ENCODE results near the gene ADGB.
A peak's percentile ranks its signal among the peaks of the same experiment; 100 is the strongest.
"Not testable (repeated sequence)": the region's sequence is repeated elsewhere in the genome, so short reads cannot be mapped to it uniquely, and the experiment has no call there.

Gene ADGB

DNA sequence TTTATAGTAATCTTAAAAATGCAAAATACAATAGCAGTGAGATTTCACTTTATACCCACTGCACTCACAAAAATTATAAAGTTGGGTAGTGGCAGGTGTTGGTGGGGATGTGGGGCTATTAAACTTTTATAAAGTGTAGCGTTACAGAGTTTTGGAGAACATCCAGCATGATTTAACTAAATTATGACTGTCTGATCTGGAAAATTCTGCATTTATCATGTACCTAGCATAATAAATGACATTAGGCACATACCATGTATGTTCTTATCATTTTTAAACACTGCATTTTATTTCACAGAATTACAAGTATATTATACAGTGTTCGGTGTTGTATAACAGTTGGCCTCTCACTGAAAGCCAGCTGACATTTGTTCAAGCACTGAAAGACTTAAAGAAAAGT is 169.9 kb downstream of the ADGB start:
- DNase-seq (ENCODE audit: low read depth in 3 of 3) = no peak

DNA sequence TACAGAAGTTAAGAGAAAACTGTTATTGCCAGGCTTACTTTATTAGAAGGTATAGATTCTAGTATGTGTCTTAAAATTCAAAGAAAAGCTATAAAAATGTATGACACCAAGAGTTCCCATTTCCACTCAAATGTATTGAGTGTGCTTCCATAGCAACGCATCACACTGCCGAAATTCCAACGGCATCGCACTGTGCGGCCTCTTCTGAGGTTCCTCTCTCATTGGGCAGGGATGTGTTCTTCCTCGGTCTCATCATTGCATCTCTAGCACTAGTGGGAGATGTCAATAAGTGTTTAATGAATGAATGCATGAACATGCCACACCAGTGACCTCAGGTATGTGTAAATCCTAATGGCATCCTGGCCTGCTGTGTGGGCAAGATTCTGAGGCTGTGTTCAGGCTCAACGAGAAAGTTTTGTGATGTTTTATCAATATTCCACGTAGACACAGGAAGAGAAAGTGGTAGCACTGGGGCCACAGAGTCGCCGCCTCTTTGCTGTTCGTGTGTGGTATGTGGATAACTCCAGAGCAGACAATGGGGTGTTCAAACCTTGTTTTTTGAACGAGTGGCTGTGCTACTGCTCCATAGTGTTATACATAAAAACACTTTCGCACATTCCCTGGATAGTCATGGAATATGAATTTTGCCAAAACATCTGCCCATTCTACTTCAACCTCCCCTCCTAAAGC is 171.6 kb downstream of the ADGB start:
- no peak for DNase-seq (ENCODE audit: low read depth in 3 of 3)

DNA sequence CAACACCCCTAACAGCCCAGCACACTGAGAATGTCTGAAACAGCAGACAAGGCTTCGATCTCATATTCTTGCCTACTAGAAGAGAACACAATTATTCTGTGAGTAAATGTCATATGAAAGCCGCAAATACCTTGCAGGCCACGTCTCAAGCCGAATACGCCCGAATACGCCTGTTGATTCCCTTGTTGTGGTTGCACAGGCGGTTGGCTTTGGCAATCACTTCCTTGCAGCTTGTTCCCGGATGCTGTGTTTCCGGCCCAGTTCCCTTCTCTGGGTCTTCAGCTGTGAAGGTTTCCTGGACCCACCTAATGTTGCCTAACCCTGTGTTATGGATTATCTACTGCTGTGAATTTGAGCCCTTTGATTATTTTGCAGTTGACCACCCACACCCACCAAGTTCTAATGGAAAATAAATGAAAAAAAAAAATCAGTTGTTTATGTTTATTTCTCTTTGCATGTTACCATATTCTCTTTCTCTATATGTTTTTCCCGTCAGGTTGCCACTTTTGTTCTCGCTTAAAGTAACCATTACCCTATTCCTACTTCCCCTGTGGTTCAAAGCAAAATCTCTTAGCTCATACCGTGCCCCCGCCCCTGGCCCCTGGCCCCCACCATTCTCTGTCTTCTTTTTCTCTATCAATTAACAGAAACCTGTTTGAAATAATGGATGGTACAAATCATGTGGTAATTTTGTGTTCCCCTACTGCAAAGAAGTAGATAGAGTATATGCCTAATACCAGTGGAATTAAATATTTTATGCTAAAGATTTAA is 172.4 kb downstream of the ADGB start:
- peak in 1 of 3 experiments; percentile 2 for DNase-seq (ENCODE audit: low read depth in 3 of 3)

DNA sequence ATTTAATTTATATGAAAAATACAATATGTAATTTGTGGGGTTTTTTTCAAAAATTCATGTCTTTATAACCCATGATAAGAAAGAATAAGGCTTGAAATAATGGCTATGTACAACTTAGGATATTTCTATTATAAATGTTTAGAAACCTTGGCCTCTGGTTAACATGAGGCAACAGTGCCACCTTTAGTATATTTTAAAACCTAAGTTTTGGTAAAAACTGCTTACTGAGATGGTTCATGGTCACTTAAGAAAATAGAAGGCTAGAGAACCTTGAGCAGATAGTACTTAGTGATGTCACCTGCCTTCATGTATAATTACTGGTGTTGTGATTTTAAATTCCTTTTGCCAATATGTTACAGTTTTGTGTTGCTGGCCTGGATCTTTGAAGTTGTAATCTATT is 176.4 kb downstream of the ADGB start:
- DNase-seq (ENCODE audit: low read depth in 3 of 3) = no peak

DNA sequence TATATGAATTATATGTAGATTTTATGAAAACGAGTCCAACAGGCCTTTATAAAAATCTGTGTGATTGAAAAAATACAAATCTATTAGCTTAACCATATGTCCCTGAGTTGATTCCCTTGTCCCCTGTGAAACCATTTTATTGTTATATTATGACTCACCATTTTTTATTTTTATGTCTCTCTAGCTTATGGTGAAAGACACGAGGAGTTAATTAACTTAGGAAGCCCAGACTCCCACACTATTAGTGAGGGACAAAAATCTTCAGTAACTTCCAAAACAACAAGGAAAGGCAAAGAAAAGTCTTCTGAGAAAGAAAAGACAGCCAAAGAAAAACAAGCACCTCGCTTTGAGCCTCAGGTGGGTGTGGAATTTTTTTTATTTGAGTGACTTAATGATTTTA is 183.1 kb downstream of the ADGB start:
- no peak for DNase-seq (ENCODE audit: low read depth in 3 of 3)

DNA sequence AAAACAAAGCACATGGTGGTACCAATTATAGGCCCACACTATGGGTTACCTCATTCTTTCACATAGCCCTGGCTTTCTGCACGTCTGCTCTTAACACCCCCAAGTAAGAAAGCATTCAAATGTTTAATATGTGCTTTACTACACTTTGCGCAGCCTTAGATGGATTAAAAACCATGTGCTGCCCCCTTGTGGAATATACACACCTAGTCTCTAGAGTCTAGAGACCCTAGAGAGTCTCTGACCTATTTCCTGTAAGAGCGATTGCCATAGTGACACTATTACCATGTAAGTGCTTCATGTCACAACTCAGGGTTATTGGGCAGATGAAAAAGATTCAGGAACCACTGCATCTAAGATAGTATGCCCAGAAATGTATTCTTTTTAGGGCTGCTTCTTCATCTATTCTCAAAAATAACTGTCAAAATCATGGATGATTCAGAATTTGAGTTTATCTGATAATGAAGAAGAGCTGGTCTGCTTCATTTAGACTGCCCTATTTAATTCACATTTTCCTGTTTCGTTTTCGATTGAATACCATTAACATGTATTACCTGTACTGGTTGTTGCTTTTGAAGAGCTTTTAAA is 186.3 kb downstream of the ADGB start:
- no peak for DNase-seq (ENCODE audit: low read depth in 3 of 3)

DNA sequence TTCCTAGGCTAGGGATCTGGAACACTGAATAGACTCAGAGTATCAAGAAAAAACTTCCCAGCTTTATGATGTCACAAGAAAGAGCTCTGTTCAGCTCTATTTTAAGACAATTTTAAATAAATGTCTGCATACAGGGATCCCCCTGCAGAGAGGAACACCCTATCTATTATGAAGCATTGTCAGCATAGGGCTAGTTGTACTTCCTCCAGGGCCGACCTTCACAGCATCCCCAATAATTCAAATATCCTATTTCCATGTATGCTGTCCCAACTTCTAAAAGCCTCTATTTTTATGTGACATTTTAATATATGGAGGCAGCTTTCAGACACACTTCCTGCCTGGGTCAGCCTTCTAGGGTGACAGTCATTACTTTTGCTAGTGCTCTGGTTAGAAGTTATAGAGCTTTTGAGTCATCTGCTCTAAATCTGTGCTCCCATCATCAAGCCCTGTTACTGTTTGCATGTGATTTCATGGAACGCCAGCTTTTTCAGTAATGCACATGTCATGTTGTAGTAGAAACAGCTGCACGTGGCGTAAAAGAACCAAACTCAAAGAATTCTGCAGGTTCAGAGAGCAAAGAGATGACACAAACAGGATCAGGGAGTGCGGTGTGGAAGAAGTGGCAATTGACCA is 189.2 kb downstream of the ADGB start:
- DNase-seq (ENCODE audit: low read depth in 3 of 3) = no peak

DNA sequence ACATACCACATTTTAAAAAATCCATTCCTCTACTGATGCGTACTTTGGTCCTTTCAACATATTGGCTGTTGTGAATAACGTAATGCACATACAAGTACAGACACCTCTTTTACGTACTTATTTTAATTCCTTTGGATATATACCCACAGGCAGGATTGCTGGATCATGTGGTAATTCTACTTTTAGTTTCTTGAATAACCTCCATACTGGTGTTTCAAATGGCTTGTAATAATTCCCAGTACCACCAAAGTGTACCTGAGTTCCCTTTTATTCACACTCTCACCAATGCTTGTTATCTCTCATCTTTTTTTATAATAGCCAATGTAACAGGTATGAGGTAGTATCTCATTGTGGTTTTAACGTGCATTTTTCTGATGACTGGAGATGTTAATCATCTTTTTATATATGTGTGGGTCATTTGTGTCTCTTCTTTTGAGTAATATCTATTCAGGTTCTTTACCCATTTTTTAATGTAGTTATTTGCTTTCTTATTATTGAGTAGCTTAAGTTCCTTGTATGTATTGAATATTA is 191.9 kb downstream of the ADGB start:
- DNase-seq (ENCODE audit: low read depth in 3 of 3) = no peak

DNA sequence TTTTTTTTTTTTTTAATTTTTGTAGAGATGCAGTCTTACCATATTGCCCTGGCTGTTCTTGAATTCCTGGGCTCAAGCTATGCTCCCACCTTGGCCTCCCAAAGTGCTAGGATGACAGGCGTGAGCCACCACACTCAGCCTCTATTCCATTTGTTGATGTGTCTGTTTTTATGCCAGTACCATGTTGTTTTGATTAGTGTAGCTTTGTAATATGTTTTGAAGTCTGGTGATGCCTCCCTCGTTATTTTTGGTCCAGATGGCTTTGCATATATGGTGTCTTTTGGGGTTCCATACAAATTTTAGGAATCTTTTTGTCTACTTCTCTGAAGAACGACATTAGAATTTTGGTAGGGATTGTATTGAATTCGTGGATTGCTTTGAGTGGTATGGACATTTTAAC is 193.2 kb downstream of the ADGB start:
- DNase-seq (ENCODE audit: low read depth in 3 of 3) = no peak

DNA sequence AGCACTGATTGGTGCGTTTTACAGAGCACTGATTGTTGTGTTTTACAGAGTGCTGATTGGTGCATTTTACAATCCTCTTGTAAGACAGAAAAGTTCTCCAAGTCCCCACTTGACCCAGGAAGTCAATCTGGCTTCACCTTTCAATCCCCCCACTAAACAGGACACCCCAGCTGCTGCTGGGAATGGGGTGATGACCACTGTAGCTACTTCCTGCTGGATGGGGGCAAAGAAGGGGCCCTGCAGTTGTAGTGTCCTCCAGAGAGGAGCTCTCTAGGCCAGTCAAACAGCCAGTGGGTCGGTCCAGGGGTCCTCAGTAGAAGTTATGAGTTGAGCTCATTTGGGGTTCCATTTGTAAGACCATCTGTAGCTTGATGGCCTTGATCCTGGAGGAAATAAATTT is 194.4 kb downstream of the ADGB start:
- not testable (repeated sequence) for DNase-seq (ENCODE audit: low read depth in 3 of 3)

DNA sequence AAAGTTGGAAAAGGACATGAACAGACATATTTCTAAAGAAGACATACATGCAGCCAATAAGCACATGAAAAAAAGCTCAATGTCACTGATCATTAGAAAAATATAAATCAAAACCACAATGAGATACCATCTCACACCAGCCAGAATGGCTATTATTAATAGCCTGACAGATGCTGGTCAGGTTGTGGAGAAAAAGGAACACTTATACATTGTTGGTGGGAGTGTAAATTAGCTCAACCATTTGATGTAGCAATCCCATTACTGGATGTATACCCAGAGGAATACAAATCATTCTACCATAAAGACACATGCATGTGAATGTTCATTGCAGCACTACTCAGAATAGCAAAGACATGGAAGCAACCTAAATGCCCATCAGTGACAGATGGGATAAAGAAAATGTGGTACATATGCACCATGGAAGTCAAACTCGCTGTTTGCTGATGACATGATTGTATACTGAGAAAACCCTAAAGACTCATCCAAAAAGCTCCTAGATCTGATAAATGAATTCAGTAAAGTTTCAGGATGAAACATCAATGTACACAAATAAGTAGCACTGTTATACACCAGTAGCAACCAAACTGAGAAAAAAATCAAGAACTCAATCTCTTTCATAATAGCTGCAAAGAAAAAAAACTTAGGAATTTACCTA is 196.8 kb downstream of the ADGB start:
- no peak for DNase-seq (ENCODE audit: low read depth in 3 of 3)

DNA sequence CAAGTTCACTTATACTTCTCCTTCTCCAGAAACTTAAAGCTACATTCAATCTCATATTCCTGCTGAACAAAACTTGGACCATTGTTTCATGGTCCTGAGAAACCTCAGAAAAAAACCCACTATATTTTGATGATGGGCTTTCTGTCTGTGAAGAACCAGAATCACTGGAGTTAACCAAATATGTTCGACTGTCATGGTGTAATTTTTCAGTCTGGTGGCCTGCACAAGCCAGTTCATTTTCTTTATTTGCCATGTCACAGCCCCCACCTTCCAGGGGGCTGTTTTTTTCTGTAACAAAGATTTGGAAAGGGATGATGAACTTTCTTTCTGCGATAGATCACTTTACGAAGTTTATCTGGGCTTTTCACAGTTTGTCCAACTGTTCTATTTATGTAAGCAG is 204.4 kb downstream of the ADGB start:
- DNase-seq (ENCODE audit: low read depth in 3 of 3) = not testable (repeated sequence)

DNA sequence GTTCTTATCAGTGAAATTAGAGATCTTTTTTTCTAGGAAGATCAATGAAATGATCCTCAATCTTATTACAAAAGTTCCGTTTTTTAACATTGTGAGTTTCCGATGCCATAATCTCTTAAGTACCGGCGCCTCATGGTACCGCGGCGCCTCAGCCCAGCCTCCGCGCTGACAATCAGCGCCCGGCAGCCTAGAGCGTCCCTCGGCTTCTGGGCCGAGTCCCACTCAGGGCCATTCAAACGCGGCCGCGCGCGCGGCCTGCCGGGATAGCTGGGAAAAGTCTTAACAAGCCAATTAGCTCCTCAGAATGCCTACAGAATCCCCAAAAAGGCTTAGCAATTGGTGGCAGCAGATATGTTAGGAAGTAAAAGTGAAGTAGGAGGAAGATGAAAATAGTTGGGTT is 204.8 kb downstream of the ADGB start:
- DNase-seq (ENCODE audit: low read depth in 3 of 3) = no peak

DNA sequence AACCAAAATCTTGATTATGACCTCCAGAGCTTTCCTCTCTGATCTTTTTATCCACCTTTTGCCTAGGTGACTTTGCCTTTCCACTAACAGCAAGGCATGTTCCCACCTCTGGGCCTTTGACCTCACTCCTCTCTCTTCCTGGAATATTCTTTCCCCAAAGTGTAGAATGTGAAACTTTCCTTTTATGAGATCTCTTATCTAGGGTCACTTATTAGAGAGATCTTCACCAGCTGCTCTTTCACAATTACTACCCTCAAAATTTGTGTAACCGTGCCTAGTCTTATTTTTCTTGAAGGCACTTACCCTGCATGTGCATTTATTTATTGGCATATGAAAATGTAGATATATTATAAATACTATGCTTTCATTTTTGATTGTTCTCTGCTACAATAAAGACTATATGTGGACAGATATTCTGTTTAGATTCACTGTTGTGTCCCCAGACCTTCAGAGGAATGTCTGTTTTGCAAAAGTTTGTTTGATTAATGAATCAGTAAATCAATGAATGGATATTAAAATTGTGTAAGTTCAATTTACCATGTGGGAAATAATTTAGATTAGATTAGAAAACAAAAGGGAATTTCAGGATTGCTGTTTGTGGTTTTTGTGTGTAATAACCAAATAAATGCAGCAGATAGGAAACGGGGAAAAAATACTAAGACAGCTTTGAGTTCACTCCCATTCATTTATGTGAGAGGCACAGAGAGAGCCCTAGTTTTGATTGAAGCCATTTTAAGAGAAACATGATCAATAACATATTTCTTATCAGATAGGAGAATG is 207.0 kb downstream of the ADGB start:
- no peak for DNase-seq (ENCODE audit: low read depth in 3 of 3)

DNA sequence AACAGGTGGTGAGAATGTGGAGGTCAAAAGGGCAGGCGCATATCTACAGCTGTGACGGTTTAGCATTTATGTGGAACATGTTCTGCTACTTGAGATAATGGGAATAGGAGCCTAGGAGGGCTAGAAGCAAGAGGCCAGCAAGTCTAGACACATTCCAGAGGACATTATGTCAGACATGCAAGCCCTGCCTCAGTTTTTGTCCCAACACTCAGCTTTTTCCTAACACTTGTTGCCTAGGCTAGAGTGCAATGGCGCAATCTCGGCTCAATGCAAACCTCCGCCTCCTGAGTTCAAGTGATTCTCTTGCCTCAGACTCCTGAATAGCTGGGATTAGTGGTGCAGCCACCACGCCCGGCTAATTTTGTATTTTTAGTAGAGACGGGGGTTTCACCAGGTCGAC is 210.2 kb downstream of the ADGB start:
- DNase-seq (ENCODE audit: low read depth in 3 of 3) = not testable (repeated sequence)

DNA sequence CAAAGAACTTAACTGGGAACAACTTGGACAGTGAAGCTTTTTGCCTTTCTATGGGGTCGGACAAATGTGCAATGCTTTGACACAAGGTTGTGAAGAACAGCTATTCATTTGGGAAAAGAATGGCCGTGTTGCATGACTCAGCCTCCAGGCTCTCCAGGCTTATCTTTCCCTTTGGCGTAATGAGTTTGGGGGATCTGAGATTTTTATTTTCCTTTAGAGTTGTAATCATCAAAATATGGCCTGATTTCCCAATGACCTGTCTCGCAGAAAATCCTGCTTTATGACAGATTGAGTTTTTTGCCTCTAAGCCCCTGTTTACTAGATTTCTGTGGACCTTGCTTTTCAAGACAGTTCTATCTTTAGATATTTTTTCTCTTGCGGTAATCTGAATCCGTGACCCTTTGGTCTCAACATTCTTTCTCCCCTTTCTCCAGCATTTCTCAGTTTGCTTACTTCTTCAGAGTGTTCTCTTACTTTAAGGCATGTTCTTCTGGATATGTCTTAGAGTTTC is 214.1 kb downstream of the ADGB start:
- not testable (repeated sequence) for DNase-seq (ENCODE audit: low read depth in 3 of 3)

DNA sequence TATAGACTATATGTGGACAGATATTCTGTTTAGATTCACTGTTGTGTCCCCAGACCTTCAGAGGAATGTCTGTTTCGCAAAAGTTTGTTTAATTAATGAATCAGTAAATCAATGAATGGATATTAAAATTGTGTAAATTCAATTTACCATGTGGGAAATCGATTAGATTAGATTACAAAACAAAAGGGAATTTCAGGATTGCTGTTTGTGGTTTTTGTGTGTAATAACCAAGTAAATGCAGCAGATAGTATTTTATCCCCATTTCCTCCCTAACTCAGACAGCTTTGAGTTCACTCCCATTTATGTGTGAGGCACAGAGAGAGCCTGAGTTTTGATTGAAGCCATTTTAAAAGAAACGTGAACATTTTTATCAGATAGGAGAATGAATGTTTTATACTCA is 214.8 kb downstream of the ADGB start:
- no peak for DNase-seq (ENCODE audit: low read depth in 3 of 3)

DNA sequence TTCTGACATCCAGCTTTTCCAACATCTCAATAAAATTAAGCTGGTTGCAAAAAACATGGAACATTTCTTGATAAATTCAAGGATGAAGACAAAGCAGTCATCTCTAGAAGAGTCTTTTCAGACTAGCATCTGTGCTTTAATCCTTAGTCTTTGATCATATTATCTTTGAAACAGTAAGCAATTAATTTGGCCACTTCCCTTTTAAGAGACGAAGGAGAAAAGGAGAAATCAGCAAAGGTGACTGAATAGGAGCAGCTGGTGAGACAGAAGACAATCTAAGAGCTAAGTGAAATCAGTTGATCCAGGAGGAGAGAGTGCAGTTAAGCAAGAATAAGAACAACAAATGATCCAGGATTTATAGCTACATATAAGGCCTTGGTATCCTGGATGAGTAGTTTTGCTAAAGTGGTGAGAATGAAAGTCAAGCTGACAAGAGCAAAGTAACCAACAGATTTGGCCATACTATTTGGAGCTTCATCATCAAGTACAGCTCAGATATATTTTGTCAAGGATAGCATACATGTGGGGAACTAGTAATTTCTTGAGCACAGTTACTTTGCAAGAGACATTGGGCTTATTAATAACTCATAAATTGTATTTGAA is 215.5 kb downstream of the ADGB start:
- DNase-seq (ENCODE audit: low read depth in 3 of 3) = no peak

DNA sequence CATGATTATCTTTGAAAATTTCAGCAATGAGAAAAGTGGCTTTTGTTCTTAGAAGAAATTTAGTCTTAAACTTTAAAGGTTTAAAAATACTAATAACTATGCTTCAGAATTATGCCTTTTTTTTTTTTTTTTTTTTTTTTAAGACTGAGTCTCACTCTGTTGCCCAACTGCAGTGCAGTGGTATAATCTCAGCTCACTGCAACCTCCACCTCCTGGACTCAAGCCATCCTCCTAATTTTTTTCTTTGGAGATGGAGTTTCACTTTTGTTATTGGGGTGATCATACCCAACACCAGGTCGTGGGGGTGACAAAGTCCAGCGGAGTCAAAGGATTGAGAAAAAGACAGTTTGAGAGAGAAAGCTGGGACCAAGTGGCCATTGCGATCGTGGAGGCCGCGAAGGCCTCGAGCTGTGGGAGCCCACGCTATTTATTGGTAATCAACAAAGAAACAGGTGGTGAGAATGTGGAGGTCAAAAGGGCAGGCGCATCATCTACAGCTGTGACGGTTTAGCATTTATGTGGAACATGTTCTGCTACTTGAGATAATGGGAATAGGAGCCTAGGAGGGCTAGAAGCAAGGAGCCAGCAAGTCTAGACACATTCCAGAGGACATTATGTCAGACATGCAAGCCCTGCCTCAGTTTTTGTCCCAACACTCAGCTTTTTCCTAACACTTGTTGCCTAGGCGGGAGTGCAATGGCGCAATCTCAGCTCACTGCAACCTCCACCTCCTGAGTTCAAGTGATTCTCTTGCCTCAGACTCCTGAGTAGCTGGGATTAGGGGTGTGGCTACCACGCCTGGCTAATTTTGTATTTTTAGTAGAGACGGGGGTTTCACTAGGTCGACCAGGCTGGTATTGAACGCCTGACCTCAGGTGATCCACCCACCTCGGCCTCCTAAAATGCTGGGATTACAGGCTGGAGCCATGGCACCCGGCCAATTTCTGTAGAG is 217.0 kb downstream of the ADGB start:
- DNase-seq (ENCODE audit: low read depth in 3 of 3) = not testable (repeated sequence)

All from stimulated activated CD4-positive, alpha-beta T cell treated with anti-CD3 and anti-CD28 coated beads, TNF-alpha, amount 100 ng/mL, for 4 hours (primary cell).